ENCODE data around the gene EEPD1.

GRCh38 chr7:36219429-36219828 lies 66.4 kb downstream of the EEPD1 start:
- TF ChIP-seq CTCF (IDR thresholded peaks at IDR 0.05) (no peak), POLR2A (IDR thresholded peaks at IDR 0.05) (no peak)
